ENCODE data around the gene PCDH17.

The PCDH17 gene

DNA sequence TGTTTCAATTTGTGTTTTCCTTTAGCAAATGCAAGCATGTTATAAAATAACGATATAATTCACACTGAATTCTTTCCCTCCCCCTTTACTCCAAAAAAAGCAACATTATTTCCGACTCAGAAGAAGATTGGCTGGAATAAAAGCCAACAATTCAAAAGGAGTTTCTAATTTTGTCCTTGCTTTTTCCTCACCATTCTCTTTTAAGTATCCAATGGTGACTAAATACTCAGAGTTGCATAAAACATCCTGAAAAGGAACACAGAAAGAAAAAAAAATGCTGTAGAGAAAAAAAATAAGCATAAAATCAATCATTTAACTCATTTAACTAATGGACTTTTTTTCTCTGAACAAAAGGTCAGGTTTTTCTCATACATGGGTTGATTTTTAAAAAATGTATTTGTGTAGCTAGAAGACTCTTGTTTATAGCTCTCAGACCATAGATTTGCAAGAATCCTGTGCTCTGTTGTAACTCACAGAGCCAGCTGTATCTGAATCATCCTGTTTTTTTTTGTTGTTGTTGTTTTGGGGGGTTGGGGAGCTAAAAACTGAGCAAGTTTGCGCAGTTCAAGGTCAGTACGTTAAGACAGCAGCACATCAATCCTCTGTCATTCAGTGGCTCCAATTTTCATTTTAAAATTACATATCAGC is 108.1 kb downstream of the PCDH17 start:
- DNase-seq (ENCODE audit: low spot score): no peak

GRCh38 chr13:57740719-57741118 is 109.2 kb downstream of the PCDH17 start:
- no peak for DNase-seq (ENCODE audit: low spot score)

GRCh38 chr13:57748096-57748495 is 116.6 kb downstream of the PCDH17 start:
- DNase-seq (ENCODE audit: low spot score): peak; percentile 0

DNA sequence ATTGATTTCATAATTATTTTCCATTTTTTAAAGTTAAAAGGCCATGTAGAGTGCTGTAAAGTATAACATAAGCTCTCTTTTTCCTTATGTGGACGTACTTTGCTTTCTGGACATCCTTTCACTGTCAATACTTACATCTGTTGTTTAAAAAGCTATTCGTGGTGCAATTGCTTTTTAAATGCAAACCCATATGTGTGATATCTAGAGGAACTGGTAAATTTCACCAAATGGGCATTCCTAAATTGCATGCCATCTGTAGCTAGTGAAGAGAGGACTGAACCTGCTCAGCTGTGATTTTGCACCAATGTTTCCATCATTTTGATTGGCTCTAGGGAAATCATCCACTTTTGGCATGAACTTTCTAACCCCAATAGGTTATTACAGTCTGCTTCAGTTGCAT is 129.4 kb downstream of the PCDH17 start:
- DNase-seq (ENCODE audit: low spot score): no peak

DNA sequence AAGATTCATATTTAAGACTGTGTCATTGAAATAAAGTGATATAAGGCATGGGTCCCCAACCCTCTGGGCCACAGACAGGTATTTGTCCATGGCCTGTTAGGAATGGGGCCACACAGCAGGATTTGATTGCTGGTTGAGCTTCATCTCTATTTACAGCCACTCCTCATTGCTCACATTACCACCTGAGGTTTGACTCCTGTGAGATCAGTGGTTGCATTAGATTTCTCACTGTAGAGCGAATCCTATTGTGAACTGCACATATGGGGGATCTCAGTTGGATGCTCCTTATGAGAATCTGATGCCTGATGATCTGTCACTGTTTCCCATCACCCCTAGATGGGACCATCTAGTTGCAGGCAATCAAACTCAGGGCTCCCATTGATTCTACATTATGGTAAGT is 132.1 kb downstream of the PCDH17 start:
- DNase-seq (ENCODE audit: low spot score): no peak
